KBM-7 (cell line): ENCODE data around the gene PMS2.
"Not testable (repeated sequence)": the region's sequence is repeated elsewhere in the genome, so short reads cannot be mapped to it uniquely, and the experiment has no call there.

ENCODE experiments used
- DNase-seq: peaks from one replicate; pipeline ENCODE4 v3.0.0-alpha.2; 2015
- in situ Hi-C: fragments of 300-500 bp; cut with MboI; formaldehyde crosslinking; loops from 2 replicates; pipeline ENCODE4 v1.14.3; 2020; ENCODE audit warnings: low sequenced_read_pairs, low pct_unique_long_range_greater_than_20kb, mixed read lengths

PMS2 gene

DNA sequence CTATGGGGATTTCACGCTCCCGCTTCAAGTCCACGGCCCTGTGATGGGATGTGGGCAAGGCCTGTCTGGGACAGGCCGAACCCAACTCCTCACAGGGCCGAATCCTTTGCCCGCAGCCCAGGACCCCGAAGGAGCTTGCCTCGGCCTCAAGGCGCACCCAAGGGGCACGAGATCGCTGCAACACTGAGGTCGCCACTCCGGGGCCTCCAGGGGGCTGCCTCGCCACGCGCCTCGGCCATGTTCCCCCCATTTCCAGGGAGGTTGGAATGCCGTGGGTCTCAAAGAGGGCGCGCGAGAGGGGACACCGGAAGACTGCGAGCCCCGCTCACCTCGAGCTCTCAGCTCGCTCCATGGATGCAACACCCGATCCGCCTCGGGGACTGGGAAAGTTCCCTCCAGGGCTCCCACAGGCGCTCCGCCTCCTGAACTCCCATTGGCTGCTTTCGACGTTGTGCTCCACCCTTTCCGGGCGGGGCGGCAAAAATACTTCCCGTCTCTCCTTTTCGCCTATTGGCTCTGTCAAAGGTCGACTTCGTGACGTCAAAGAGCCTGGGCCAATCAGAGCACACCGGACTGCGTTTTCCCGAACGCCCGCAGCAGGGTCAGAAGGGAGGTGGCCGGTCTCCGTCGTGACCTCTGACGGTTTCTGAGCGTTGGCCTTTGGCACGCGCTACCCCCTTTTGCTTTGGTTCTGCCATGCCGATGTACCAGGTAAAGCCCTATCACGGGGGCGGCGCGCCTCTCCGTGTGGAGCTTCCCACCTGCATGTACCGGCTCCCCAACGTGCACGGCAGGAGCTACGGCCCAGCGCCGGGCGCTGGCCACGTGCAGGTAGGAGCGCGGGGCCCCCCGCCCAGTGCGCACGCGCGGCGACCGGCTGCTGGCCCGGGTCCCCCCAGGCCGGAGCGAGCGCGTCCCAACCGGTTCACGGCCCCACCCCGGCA lies at the start of gene PMS2, which contains the start of gene AIMP2:
Gene PMS2, minus strand, starts transcription at position 382 of the 944 bp plus-strand sequence. Its CDS starts 30 bp downstream, at position 352.
Gene AIMP2, plus strand, starts transcription at position 605 of the 944 bp plus-strand sequence. Its CDS starts 92 bp downstream, at position 697.
- in situ Hi-C loops = no loop called here
- peak; percentile 99 for DNase-seq

GRCh38 chr7:6057316-6058129 lies 48.7 kb upstream of the PMS2 start:
- in situ Hi-C loops = no loop called here
- no peak for DNase-seq

GRCh38 chr7:6056616-6057015 lies 47.8 kb upstream of the PMS2 start:
- in situ Hi-C loops = no loop called here
- no peak for DNase-seq

DNA sequence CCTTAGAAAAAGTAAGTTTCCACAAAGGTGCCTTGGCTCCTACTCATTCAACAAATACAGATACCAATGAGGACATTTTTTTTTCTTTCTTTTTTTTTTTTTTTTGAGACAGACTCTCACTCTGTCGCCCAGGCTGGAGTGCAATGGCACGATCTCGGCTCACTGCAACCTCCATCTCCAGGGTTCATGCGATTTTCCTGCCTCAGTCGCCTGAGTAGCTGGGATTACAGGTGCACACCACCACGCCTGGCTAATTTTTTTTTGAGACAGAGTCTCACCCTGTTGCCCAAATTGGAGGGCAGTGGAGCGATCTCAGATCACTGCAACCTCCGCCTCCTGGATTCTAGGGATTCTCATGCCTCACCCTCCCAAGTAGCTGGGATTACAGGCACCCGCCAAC lies 42.3 kb upstream of the PMS2 start:
- in situ Hi-C loops, DNase-seq: not testable (repeated sequence)

DNA sequence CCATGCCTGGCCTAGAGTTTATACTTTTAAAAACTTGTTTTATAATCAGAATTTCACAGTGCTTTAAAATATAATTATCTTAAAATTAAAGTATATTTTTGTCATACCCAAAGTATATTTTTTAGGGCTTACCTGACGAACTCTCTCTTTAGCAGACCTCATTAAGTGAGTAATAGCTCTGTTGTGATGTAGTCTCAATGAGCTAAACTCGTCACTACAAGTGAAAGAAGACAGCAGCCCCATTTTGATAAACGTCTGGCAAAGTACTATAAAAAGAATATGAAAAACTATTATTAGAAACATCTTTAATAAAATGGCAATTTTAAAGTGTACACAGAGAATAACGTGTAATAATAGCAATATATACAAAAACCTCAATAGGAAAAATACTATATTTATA lies 40.9 kb upstream of the PMS2 start:
- no peak for DNase-seq
- in situ Hi-C loops = no loop called here

DNA sequence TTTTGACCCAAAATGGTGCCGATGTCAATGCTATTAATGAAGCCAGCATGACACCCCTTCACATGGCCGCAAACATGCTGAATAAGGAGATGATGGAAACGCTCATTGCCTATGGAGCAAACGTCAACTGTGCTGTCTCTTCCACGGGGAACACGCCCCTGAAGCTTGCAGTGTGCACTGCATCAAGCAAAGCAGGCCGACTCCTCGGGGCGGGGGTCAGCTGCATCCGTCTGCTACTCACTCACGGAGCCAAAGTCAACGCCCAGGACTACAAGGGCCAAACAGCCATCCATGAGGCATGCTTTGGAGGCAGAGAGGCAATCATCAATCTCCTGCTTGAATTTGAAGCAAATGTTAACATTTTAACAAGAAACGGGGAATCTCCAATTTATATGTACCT lies 26.8 kb upstream of the PMS2 start:
- no peak for DNase-seq
- in situ Hi-C loops = no loop called here

GRCh38 chr7:6035165-6035564 lies 26.3 kb upstream of the PMS2 start:
- in situ Hi-C loops = no loop called here
- DNase-seq = no peak

DNA sequence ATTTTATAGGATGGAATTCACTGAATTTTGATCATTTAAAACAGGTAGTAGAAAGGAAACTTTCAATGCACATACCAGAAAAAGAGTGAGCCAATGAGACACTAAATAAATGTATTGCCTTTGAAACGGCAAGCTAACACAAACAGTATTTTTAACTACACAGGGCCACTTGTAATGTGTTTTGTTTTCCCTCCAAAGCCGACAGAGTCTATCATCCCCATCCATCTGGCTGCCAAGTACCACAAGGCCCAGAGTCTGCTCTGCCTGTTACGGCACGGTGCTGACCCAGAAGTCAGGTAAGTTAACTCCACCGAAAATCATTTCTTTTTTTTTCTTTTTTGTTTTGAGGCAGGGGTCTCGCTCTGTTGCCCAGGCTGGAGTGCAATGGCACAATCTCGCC lies 23.8 kb upstream of the PMS2 start:
- DNase-seq = no peak
- in situ Hi-C loops = no loop called here

DNA sequence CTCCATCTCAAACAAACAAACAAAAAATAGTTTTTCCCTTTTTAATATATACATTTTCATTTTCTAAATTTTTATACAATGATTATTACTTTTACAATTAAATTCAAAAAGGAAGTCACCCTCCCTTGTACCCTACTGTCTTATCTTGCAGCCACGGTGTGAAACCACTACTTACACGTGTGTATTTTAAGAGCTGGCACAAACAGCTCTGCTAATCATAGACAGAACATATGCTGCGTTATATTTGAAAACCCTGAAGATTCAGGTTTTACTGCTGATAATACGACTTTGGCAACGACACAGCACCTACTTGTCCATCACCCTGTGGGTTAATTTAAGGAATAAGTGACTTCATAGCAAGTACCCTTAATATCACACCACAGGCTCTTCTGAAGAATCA lies 23.3 kb upstream of the PMS2 start:
- no peak for DNase-seq

DNA sequence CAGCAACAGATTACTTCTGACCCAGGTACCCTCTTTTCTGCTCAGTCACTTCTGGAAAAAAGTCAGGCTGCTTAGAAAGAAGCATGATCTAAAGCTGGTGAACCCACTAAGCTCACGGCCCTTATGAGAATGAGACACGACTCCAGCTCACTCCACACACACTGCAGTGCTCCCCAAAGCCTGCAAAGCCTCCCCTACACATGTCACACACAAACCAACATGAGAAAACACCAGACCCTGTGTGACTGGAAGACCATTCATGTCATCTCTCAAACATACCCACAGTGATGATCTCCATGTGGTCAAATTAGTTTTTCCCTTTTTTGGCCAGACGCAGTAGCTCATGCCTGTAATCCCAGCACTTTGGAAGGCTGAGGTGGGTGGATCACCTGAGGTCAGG lies 22.7 kb upstream of the PMS2 start:
- in situ Hi-C loops = no loop called here
- no peak for DNase-seq

More for the DNA sequence above, 23.3 kb upstream of the PMS2 start:
- in situ Hi-C loops = no loop called here

- in situ Hi-C loops = no loop called here
- no peak for DNase-seq
Observed at GRCh38 chr7:6030988-6031387, 22.1 kb upstream of the PMS2 start, which contains the start of gene ANKRD61. ANKRD61 (plus strand) TSS chr7:6031376; CDS start chr7:6031376, 0 bp downstream.

DNA sequence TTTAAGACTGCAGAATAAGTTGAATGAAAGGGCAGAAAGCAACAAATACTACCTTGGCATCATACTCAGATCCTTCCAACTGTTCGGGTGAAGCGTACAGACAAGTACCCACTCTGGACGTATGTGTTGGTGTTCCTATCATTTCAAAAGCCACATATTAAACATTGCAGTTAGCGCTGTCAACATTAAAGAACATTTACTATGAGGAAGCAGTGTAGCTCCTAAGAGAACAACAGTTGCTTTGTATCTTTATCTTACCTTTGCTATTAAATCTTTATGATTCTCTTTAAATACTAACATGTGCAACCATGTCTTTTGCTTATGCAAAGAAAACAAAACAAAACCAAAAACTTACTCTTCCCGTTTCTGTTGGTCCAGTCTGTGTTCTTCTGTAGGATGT lies 19.7 kb upstream of the PMS2 start:
- in situ Hi-C loops = no loop called here
- no peak for DNase-seq

- in situ Hi-C loops = no loop called here
Observed at GRCh38 chr7:6027806-6028365, 19.0 kb upstream of the PMS2 start.

GRCh38 chr7:6026820-6027311 lies 18.0 kb upstream of the PMS2 start:
- in situ Hi-C loops = no loop called here
- peak; percentile 52 for DNase-seq

More at GRCh38 chr7:6027806-6028365, 19.0 kb upstream of the PMS2 start:
- no peak for DNase-seq

- in situ Hi-C loops = no loop called here
- peak; percentile 63 for DNase-seq
Observed at GRCh38 chr7:6026011-6026819, 17.4 kb upstream of the PMS2 start.

- in situ Hi-C loops = no loop called here
- peak; percentile 17 for DNase-seq
Observed at GRCh38 chr7:6023974-6024435, 15.2 kb upstream of the PMS2 start.

- no peak for DNase-seq
- in situ Hi-C loops = no loop called here
Observed at GRCh38 chr7:6022707-6023106, 13.9 kb upstream of the PMS2 start.
